PFSK-1 (cell line): Measurements from ENCODE around the gene LY9.

Source experiments
- FOXP2 ChIP-seq: optimal IDR thresholded peaks from 2 replicates; pipeline ENCODE3; 2011; ENCODE audit warnings: borderline replicate concordance, control low read depth, inconsistent platforms; ENCODE audit not compliant: insufficient read depth; ENCODE audit errors: extremely low read length, extremely low read depth
- POLR2AphosphoS5 ChIP-seq: IDR thresholded peaks from 2 replicates; pipeline ENCODE4 v1.6.1; 2012; ENCODE audit warnings: low read depth, mild to moderate bottlenecking, control low read depth, low read length, moderate library complexity
- REST ChIP-seq, 2 experiments: IDR thresholded peaks; 2 replicates each; pipeline versions ENCODE4 v1.6.1 to v1.8.0; 2011 to 2012; ENCODE audit warnings: low read depth in 2 of 2, low read length in 2 of 2, control low read depth in 1 of 2, inconsistent platforms in 1 of 2, mild to moderate bottlenecking in 1 of 2, moderate library complexity in 1 of 2; ENCODE audit not compliant: insufficient read depth in 1 of 2
- SIN3A ChIP-seq: IDR thresholded peaks from 2 replicates; pipeline ENCODE4 v1.6.1; 2012; ENCODE audit warnings: mild to moderate bottlenecking, low read length, moderate library complexity, borderline replicate concordance; ENCODE audit not compliant: insufficient read depth
- TAF1 ChIP-seq: IDR thresholded peaks from 2 replicates; pipeline ENCODE4 v1.6.1; 2012; ENCODE audit warnings: low read length, control low read depth, borderline replicate concordance; ENCODE audit not compliant: insufficient read depth

- TF ChIP-seq POLR2AphosphoS5 (no peak), REST (IDR thresholded peaks at IDR 0.05; ENCODE audit: insufficient read depth in 1 of 2, low read depth in 2 of 2, low read length in 2 of 2) (no peak), TAF1 (no peak), SIN3A (no peak), FOXP2 (no peak)
Observed at GRCh38 chr1:160747717-160748116, 48.3 kb upstream of the LY9 start.
